ENCODE measurements around the gene PDE2A. TPM values are rescaled to one million over a fixed set of nuclear protein-coding genes. Genes with fewer than 3 reads are reported as not detected.

PDE2A gene
- total RNA-seq, 1 donor from 2014 or later: 19.6 TPM

- H3K4me3 ChIP-seq: no peak overlapping the region
- no peaks in the 10 kb centered on the region for H3K9me3 ChIP-seq (replicated peaks)
- TF ChIP-seq CTCF (IDR thresholded peaks at IDR 0.05; ENCODE audit: borderline replicate concordance): peak; percentile 94
- intact Hi-C loops (cut with micrococcal nuclease): no loop called here
- peak overlapping the region; percentile 80 for H3K27ac ChIP-seq (replicated peaks)
- no peaks in the 10 kb centered on the region for H3K27me3 ChIP-seq (ENCODE audit: low read depth)
- DNase-seq: peak; percentile 62
- H3K4me1 ChIP-seq: peaks cover 64% of the 10 kb centered on the region
- peaks cover 38% of the 10 kb centered on the region for H3K36me3 ChIP-seq
These were observed 9.6 kb upstream of the PDE2A start for GRCh38 chr11:72683782-72684200.

DNA sequence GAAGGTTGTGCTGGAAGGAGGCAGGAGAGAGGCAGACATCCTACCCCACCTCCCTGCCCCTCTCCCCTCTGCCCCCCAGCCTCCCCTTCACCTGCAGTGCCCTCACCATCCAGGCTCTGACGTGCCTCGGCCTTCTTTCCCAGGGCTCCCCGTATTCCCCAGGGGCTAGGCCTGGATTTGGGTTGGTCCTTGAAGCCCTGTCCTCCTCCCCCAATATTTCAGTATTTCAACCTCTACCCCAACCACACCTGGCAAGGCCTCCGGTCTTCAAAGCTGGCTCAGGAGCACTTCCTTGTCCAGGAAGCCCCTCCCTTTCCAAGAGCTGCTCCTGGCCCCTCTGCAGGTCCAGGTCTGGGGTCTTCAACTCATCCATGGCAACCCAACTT is 8.6 kb upstream of the PDE2A start:
- intact Hi-C loops (cut with micrococcal nuclease): no loop called here
- Histone ChIP-seq H3K36me3 (peaks cover 29% of the 10 kb centered on the region), H3K9me3 (replicated peaks) (no peaks in the 10 kb centered on the region), H3K4me1 (peaks cover 56% of the 10 kb centered on the region), H3K27ac (replicated peaks) (no peak overlapping the region), H3K4me3 (no peak overlapping the region), H3K27me3 (ENCODE audit: low read depth) (peaks cover 5% of the 10 kb centered on the region)
- DNase-seq: no peak
- no peak for TF ChIP-seq CTCF (IDR thresholded peaks at IDR 0.05; ENCODE audit: borderline replicate concordance)

DNA sequence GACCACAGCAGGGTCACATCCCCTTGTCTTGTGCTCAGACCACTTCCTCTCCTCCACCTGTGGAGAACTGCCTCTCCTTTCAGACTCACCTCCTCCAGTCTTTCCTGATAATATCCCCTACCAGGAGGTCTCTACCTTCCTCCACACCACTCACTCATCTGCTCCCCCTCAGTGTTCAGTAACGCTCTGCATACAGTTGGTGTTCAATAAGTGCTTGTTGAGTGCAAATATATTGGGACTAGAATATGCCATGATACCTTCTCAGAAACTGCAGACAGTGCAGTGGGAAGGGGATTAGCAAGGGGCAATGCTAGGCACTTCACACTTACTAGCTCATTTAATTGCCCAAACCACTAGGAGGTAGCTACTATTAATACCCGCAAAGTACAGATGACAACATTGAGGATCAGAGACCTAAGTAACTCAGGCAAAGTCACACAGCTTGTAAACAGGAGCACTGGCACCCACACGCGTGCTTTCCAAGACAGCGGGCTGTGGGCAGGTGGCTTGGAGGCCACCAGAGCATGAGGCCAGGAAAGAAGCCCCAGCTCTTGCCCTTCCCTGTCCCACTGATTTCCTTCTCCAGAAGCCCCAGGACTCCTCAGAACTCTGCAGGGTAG is 8.1 kb upstream of the PDE2A start:
- no peak for TF ChIP-seq CTCF (IDR thresholded peaks at IDR 0.05; ENCODE audit: borderline replicate concordance)

GRCh38 chr11:72681226-72682153 is 7.3 kb upstream of the PDE2A start:
- DNase-seq: no peak
- intact Hi-C loops (cut with micrococcal nuclease): no loop called here
- no peak for TF ChIP-seq CTCF (IDR thresholded peaks at IDR 0.05; ENCODE audit: borderline replicate concordance)
- Histone ChIP-seq H3K9me3 (replicated peaks) (no peaks in the 10 kb centered on the region), H3K27ac (replicated peaks) (no peak overlapping the region), H3K36me3 (peaks cover 20% of the 10 kb centered on the region), H3K4me3 (no peak overlapping the region), H3K4me1 (peaks cover 50% of the 10 kb centered on the region), H3K27me3 (ENCODE audit: low read depth) (peaks cover 19% of the 10 kb centered on the region)

More for the DNA sequence above, 8.1 kb upstream of the PDE2A start:
- intact Hi-C loops (cut with micrococcal nuclease): no loop called here
- Histone ChIP-seq H3K9me3 (replicated peaks) (no peaks in the 10 kb centered on the region), H3K36me3 (peaks cover 24% of the 10 kb centered on the region), H3K4me3 (no peak overlapping the region), H3K4me1 (peaks cover 51% of the 10 kb centered on the region), H3K27me3 (ENCODE audit: low read depth) (peaks cover 10% of the 10 kb centered on the region), H3K27ac (replicated peaks) (no peak overlapping the region)
- no peak for DNase-seq

GRCh38 chr11:72680624-72681158 is 6.5 kb upstream of the PDE2A start:
- Histone ChIP-seq H3K9me3 (replicated peaks) (no peaks in the 10 kb centered on the region), H3K27ac (replicated peaks) (no peak overlapping the region), H3K4me3 (no peak overlapping the region), H3K4me1 (peaks cover 42% of the 10 kb centered on the region), H3K27me3 (ENCODE audit: low read depth) (peaks cover 27% of the 10 kb centered on the region), H3K36me3 (peaks cover 14% of the 10 kb centered on the region)
- no peak for DNase-seq
- no peak for TF ChIP-seq CTCF (IDR thresholded peaks at IDR 0.05; ENCODE audit: borderline replicate concordance)
- intact Hi-C loops (cut with micrococcal nuclease): no loop called here
